ENCODE measurements around the gene RALGAPB. TPM values are rescaled to one million over a fixed set of nuclear protein-coding genes. Genes with fewer than 3 reads are reported as not detected.
A peak's percentile ranks its signal among the peaks of the same experiment; 100 is the strongest.

The RALGAPB gene
- total RNA-seq, 1 experiment from 2014 or later = 36.7 TPM

- ATAC-seq = no peak
- Mint-ChIP-seq H3K9me3 (no peaks in the 10 kb centered on the region), H3K4me1 (peaks cover 20% of the 10 kb centered on the region), H3K27me3 (ENCODE audit: low read depth) (no peaks in the 10 kb centered on the region; the same call in 1 of the 2 replicates), H3K27ac (peak overlapping the region; percentile 99), H3K4me3 (no peak overlapping the region), H3K36me3 (no peaks in the 10 kb centered on the region)
- POLR2A ChIA-PET = no interaction called here
- no peak for DNase-seq (ENCODE audit: low spot score)
- CTCF ChIA-PET = interaction anchor here (0.9 to 4.0 kb wide), 5 partner anchors 24 to 455 kb away, joined by 3 to 38 read pairs (median 21); partner anchors contain the start of genes FAM83D and SNHG17
- TF ChIP-seq ZNF219 (CRISPR knock-in tag; IDR thresholded peaks at IDR 0.05; ENCODE audit: borderline replicate concordance) = no peak
- TF ChIP-seq USF2 (CRISPR knock-in tag; IDR thresholded peaks at IDR 0.05) = no peak
- TF ChIP-seq ETV6 (CRISPR knock-in tag; IDR thresholded peaks at IDR 0.05) = no peak
- no peak for TF ChIP-seq IRF2 (CRISPR knock-in tag; IDR thresholded peaks at IDR 0.05; ENCODE audit: borderline replicate concordance, low read depth)
- no peak for TF ChIP-seq NFYB (CRISPR knock-in tag; conservative IDR thresholded peaks at IDR 0.05; ENCODE audit: low read depth)
Observed at GRCh38 chr20:38471245-38471644, 1.4 kb upstream of the RALGAPB start.

- no peak for DNase-seq (ENCODE audit: low spot score)
- Mint-ChIP-seq H3K27me3 (ENCODE audit: low read depth) (no peaks in the 10 kb centered on the region; the same call in 1 of the 2 replicates), H3K36me3 (no peaks in the 10 kb centered on the region), H3K4me3 (peak overlapping the region; percentile 89), H3K27ac (peak overlapping the region; percentile 99), H3K9me3 (no peaks in the 10 kb centered on the region), H3K4me1 (peaks cover 20% of the 10 kb centered on the region)
- ATAC-seq = no peak; the same call in 1 of the 2 replicates
- ChIA-PET CTCF (interaction anchor here (0.6 to 4.0 kb wide), 18 partner anchors 12 to 540 kb away, joined by 3 to 38 read pairs (median 6); partner anchors contain the start of gene SNHG17), POLR2A (interaction anchor here (0.5 to 1.9 kb wide), 6 partner anchors 7 to 59 kb away, joined by 3 to 19 read pairs (median 4); partner anchors contain the start of gene SNHG17)
- TF ChIP-seq RORB (CRISPR knock-in tag; IDR thresholded peaks at IDR 0.05) = no peak
- no peak for TF ChIP-seq ATF2 (CRISPR knock-in tag; IDR thresholded peaks at IDR 0.05; ENCODE audit: borderline replicate concordance, low read depth)
- no peak for TF ChIP-seq E2F4 (CRISPR knock-in tag; IDR thresholded peaks at IDR 0.05; ENCODE audit: borderline replicate concordance, low read depth)
- no peak for TF ChIP-seq RELA (CRISPR knock-in tag; IDR thresholded peaks at IDR 0.05; ENCODE audit: borderline replicate concordance)
- TF ChIP-seq ATF3 (CRISPR knock-in tag; conservative IDR thresholded peaks at IDR 0.05) = no peak
- TF ChIP-seq IRF1 (CRISPR knock-in tag; IDR thresholded peaks at IDR 0.05) = no peak
- TF ChIP-seq SMAD3 (CRISPR knock-in tag; IDR thresholded peaks at IDR 0.05; ENCODE audit: borderline replicate concordance) = no peak
- no peak for TF ChIP-seq ZNF532 (CRISPR knock-in tag; IDR thresholded peaks at IDR 0.05; ENCODE audit: borderline replicate concordance)
- no peak for TF ChIP-seq SMAD4 (CRISPR knock-in tag; IDR thresholded peaks at IDR 0.05)
- TF ChIP-seq ZNF317 (CRISPR knock-in tag; IDR thresholded peaks at IDR 0.05; ENCODE audit: borderline replicate concordance, low read depth) = no peak
- no peak for TF ChIP-seq IRF2 (CRISPR knock-in tag; IDR thresholded peaks at IDR 0.05; ENCODE audit: borderline replicate concordance, low read depth)
- TF ChIP-seq NR2C2 (CRISPR knock-in tag; IDR thresholded peaks at IDR 0.05) = no peak
- no peak for TF ChIP-seq ZNF263 (CRISPR knock-in tag; IDR thresholded peaks at IDR 0.05; ENCODE audit: low read depth)
- TF ChIP-seq PRDM15 (CRISPR knock-in tag; IDR thresholded peaks at IDR 0.05) = no peak
- TF ChIP-seq GABPB1 (CRISPR knock-in tag; IDR thresholded peaks at IDR 0.05) = no peak
Observed at GRCh38 chr20:38471987-38472512, 593 bp upstream of the RALGAPB start.
